ENCODE data around the gene C9orf85. TPM values are rescaled to one million over a fixed set of nuclear protein-coding genes. Genes with fewer than 3 reads are reported as not detected.

The C9orf85 gene
- total RNA-seq, 6 donors from 2014 or later: 6.5 to 13.0 (median 9.0) TPM

DNA sequence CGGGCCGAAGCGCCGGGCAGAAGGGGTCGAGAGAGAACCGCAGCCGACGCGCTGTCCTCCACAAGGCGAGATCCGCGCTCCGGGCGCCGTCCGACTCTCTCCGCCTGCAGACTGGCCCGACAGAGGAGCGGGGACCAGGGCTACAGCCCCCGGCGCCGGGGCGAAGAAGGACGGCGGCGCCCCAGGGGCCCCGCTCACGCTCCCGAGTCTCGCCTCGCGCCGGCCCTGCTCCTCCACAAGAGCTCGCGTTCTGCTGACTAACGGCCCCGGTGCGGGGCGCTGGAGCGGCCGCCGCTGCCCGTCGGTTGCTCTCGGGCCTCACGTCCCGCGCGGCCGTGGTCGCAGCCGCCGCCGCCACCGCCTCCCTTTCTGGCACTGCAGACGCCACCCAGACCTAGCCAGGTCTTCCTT is 784 bp upstream of the C9orf85 start:
- H3K4me1 ChIP-seq: peaks cover 23 to 50% (median 31%) of the 10 kb centered on the region in 4 donors
- DNase-seq (peak in 1 of 2 donors; percentile 93), ATAC-seq (ENCODE audit: low FRiP score in 2 of 2) (peak in 1 of 2 donors; percentile 60)
- H3K36me3 ChIP-seq: peaks cover 0 to 4% (median 0%) of the 10 kb centered on the region in 4 donors
- H3K27me3 ChIP-seq: no peaks in the 10 kb centered on the region
- H3K4me3 ChIP-seq: peak overlapping the region; percentile 81 to 99 (median 94)
- peak overlapping the region; percentile 88 to 99 (median 93) for H3K27ac ChIP-seq
- no peak for TF ChIP-seq POLR2AphosphoS5 (IDR thresholded peaks at IDR 0.05)
- TF ChIP-seq EP300 (IDR thresholded peaks at IDR 0.05): no peak
- TF ChIP-seq, protein P1, sequence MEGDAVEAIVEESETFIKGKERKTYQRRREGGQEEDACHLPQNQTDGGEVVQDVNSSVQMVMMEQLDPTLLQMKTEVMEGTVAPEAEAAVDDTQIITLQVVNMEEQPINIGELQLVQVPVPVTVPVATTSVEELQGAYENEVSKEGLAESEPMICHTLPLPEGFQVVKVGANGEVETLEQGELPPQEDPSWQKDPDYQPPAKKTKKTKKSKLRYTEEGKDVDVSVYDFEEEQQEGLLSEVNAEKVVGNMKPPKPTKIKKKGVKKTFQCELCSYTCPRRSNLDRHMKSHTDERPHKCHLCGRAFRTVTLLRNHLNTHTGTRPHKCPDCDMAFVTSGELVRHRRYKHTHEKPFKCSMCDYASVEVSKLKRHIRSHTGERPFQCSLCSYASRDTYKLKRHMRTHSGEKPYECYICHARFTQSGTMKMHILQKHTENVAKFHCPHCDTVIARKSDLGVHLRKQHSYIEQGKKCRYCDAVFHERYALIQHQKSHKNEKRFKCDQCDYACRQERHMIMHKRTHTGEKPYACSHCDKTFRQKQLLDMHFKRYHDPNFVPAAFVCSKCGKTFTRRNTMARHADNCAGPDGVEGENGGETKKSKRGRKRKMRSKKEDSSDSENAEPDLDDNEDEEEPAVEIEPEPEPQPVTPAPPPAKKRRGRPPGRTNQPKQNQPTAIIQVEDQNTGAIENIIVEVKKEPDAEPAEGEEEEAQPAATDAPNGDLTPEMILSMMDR (IDR thresholded peaks at IDR 0.05): peak in 1 of 6 experiments; percentile 6
- TF ChIP-seq POLR2A (IDR thresholded peaks at IDR 0.05): no peak
- WGBS, 2 donors: 0 to 1% methylated on average over 20 to 30 of the region's 56 CpGs
- no peaks in the 10 kb centered on the region for H3K9me3 ChIP-seq

DNA sequence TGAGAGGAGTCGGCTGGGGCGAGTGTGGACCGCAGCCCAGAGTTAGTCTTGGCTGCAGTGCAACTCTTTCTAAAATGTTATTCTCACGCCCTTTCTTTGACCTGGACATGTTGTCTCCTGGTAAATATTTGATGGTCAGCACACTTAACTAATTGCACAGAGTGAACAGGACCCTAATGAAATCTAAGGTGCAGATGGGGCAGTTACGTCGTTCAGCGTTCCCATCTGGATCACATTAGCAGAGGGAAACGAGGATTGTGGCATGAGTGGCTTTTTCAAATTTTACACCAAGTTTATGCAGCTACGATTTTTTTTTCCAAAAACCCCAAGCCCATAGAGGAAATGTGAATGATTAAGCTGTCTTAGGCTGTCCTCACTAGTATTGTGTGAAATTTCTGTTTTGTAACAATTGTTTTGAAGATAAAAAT is 483 bp downstream of the C9orf85 start:
- WGBS, 2 donors: 0 to 1% methylated on average over 9 of the region's 9 CpGs
- DNase-seq: no peak

DNA sequence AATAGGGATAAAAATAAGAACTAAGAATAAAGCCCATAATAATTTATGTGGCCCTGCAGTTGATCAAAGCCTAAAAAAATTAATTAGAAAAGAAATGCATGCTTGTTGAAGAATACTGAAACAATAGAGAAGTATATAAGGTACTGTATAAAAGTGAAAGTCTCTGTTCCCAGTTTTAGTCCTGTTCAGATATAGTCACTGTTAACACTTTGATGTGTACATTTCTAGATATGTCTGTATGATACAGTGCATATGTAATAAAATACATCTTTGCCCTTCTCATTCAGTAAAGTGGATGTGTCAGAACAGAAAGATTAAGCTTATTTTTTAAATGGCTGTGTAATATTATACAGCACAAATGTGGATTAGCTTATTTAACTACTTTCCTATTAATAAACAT is 4.1 kb downstream of the C9orf85 start:
- ATAC-seq (ENCODE audit: low FRiP score in 2 of 2) (no peak), DNase-seq (no peak)
- Histone ChIP-seq H3K36me3 (no peaks in the 10 kb centered on the region), H3K27ac (no peak overlapping the region), H3K4me1 (peaks cover 14 to 24% (median 15%) of the 10 kb centered on the region in 4 donors), H3K9me3 (no peaks in the 10 kb centered on the region), H3K4me3 (no peak overlapping the region), H3K27me3 (no peaks in the 10 kb centered on the region)
- TF ChIP-seq POLR2A (IDR thresholded peaks at IDR 0.05) (no peak), EP300 (IDR thresholded peaks at IDR 0.05) (no peak), POLR2AphosphoS5 (IDR thresholded peaks at IDR 0.05) (no peak)
- TF ChIP-seq, protein P1 (IDR thresholded peaks at IDR 0.05): no peak

More for the DNA sequence above, 483 bp downstream of the C9orf85 start:
- ATAC-seq (ENCODE audit: low FRiP score in 2 of 2): no peak
- Histone ChIP-seq H3K27ac (peak overlapping the region; percentile 88 to 99 (median 93)), H3K4me3 (peak overlapping the region; percentile 61 to 94 (median 87)), H3K36me3 (no peaks in the 10 kb centered on the region), H3K27me3 (no peaks in the 10 kb centered on the region), H3K9me3 (no peaks in the 10 kb centered on the region), H3K4me1 (peaks cover 23 to 43% (median 31%) of the 10 kb centered on the region in 4 donors)
- TF ChIP-seq, protein P1 (IDR thresholded peaks at IDR 0.05): no peak
- TF ChIP-seq POLR2A (IDR thresholded peaks at IDR 0.05) (no peak), POLR2AphosphoS5 (IDR thresholded peaks at IDR 0.05) (no peak), EP300 (IDR thresholded peaks at IDR 0.05) (no peak)

DNA sequence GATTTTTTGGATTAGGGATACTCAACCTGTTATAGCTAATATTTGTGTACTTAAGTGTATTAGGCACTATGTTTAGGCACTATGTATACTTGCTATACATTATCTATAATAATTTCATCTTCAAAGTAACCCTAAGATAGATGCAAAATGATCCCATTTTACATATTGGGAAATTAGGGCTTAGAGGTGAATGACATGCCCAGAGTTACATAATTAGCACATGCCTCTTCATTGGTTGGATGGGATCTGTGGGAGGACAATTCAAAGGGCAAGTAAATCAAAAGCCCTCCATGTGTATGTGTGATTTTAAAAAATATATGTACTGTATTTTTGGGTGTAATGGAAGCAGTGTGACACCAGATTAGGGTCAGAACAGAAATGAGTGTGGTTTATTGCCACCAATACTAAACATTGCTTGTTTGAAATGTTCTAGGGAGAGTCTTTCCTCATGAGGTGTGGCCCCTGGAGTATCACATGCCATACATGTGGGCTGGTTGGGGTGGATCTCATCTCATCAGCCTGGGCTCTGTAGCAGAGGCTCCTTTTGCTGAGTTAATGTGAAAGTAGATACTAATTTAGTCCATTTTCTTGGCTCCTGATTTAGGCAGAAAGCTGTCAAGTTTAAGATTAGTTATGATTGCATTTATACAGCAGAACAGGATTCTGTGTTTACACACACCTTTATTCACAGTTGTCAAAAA is 5.5 kb downstream of the C9orf85 start:
- H3K36me3 ChIP-seq: no peaks in the 10 kb centered on the region
- H3K4me3 ChIP-seq: no peak overlapping the region
- TF ChIP-seq EP300 (IDR thresholded peaks at IDR 0.05) (no peak), POLR2AphosphoS5 (IDR thresholded peaks at IDR 0.05) (no peak), POLR2A (IDR thresholded peaks at IDR 0.05) (no peak)
- TF ChIP-seq, protein P1 (IDR thresholded peaks at IDR 0.05): no peak
- no peaks in the 10 kb centered on the region for H3K27me3 ChIP-seq
- DNase-seq (no peak), ATAC-seq (ENCODE audit: low FRiP score in 2 of 2) (no peak)
- no peaks in the 10 kb centered on the region for H3K9me3 ChIP-seq
- peaks cover 13 to 23% (median 14%) of the 10 kb centered on the region in 4 donors for H3K4me1 ChIP-seq
- H3K27ac ChIP-seq: no peak overlapping the region

Measured in upper lobe of left lung (tissue), 6 donors.